KMS-11 (cell line): ENCODE measurements around the gene DUS2.

Source experiments
- H2AFZ ChIP-seq: fragments of 200-600 bp; sonication (generic); 2 replicates; pipeline ENCODE4 v1.6.1; 2016; ENCODE audit warnings: antibody characterized with exemption, mixed run types, low read depth
- H3K27ac ChIP-seq: fragments of 200-600 bp; sonication (generic); 2 replicates; pipeline ENCODE4 v1.6.1; 2016; ENCODE audit warnings: mild to moderate bottlenecking, mixed run types
- H3K27me3 ChIP-seq: fragments of 200-600 bp; sonication (generic); 2 replicates; pipeline ENCODE4 v1.6.1; 2017; ENCODE audit warnings: mild to moderate bottlenecking, low read depth, mixed run types, moderate library complexity; ENCODE audit not compliant: insufficient read depth
- H3K36me3 ChIP-seq: fragments of 200-600 bp; sonication (generic); 2 replicates; pipeline ENCODE4 v1.6.1; 2017; ENCODE audit warnings: mild to moderate bottlenecking, mixed run types; ENCODE audit not compliant: insufficient read depth
- H3K4me1 ChIP-seq: fragments of 200-600 bp; sonication (generic); 2 replicates; pipeline ENCODE4 v1.6.1; 2016; ENCODE audit warnings: mild to moderate bottlenecking, low read depth, mixed run types; ENCODE audit not compliant: poor library complexity, severe bottlenecking
- H3K4me2 ChIP-seq: fragments of 200-600 bp; sonication (generic); 2 replicates; pipeline ENCODE4 v1.7.0; 2016; ENCODE audit warnings: mild to moderate bottlenecking, mixed run types
- H3K4me3 ChIP-seq: fragments of 200-600 bp; sonication (generic); IDR thresholded peaks from 2 replicates; pipeline ENCODE4 v1.6.1; 2017; ENCODE audit warnings: low read depth, low read length, mixed read lengths; ENCODE audit not compliant: insufficient read depth
- H3K79me2 ChIP-seq: fragments of 200-600 bp; sonication (generic); 2 replicates; pipeline ENCODE4 v1.6.1; 2016; ENCODE audit warnings: low read depth, mixed run types; ENCODE audit not compliant: insufficient read depth
- H3K9ac ChIP-seq: fragments of 200-600 bp; sonication (generic); 2 replicates; pipeline ENCODE4 v1.6.1; 2016; ENCODE audit warnings: mild to moderate bottlenecking, mixed run types
- H4K20me1 ChIP-seq: fragments of 200-600 bp; sonication (generic); 2 replicates; pipeline ENCODE4 v1.6.1; 2016; ENCODE audit warnings: mild to moderate bottlenecking, mixed run types; ENCODE audit not compliant: insufficient read depth
- CTCF ChIP-seq: fragments of 200-600 bp; sonication (generic); conservative IDR thresholded peaks from 2 replicates; pipeline ENCODE4 v1.6.1; 2017; ENCODE audit warnings: low read depth, mild to moderate bottlenecking, antibody characterized with exemption, low read length, moderate library complexity, mixed read lengths

Gene DUS2

GRCh38 chr16:68071518-68071901, 48.4 kb downstream of the DUS2 start:
- Histone ChIP-seq H3K79me2 (no peaks in the 10 kb centered on the region), H3K36me3 (no peaks in the 10 kb centered on the region), H3K27me3 (no peaks in the 10 kb centered on the region), H3K4me1 (peaks cover 29% of the 10 kb centered on the region), H3K4me2 (no peak overlapping the region), H3K27ac (no peak overlapping the region), H4K20me1 (no peaks in the 10 kb centered on the region), H3K9ac (no peak overlapping the region), H3K4me3 (no peak overlapping the region), H2AFZ (no peak overlapping the region)
- TF ChIP-seq CTCF, result no peak

- Histone ChIP-seq H3K79me2 (no peaks in the 10 kb centered on the region), H3K36me3 (no peaks in the 10 kb centered on the region), H4K20me1 (no peaks in the 10 kb centered on the region), H3K4me3 (no peak overlapping the region), H3K27me3 (no peaks in the 10 kb centered on the region), H3K27ac (no peak overlapping the region; the same call in 1 of the 2 replicates), H2AFZ (no peak overlapping the region), H3K9ac (no peak overlapping the region), H3K4me2 (no peak overlapping the region), H3K4me1 (peaks cover 29% of the 10 kb centered on the region)
- TF ChIP-seq CTCF, result no peak
Observed at GRCh38 chr16:68072038-68072695, 49.1 kb downstream of the DUS2 start.

- no peak for TF ChIP-seq CTCF
- Histone ChIP-seq H3K9ac (no peak overlapping the region), H3K27me3 (no peaks in the 10 kb centered on the region), H4K20me1 (no peaks in the 10 kb centered on the region), H3K36me3 (no peaks in the 10 kb centered on the region), H3K79me2 (no peaks in the 10 kb centered on the region), H3K4me3 (no peak overlapping the region), H3K4me2 (peak overlapping the region; percentile 10; the same call in 1 of the 2 replicates), H3K4me1 (peaks cover 29% of the 10 kb centered on the region), H2AFZ (no peak overlapping the region), H3K27ac (no peak overlapping the region)
Observed at GRCh38 chr16:68073902-68074760, 51.0 kb downstream of the DUS2 start.

GRCh38 chr16:68074850-68075555, 51.9 kb downstream of the DUS2 start:
- Histone ChIP-seq H3K36me3 (no peaks in the 10 kb centered on the region), H3K27me3 (no peaks in the 10 kb centered on the region), H2AFZ (no peak overlapping the region), H4K20me1 (no peaks in the 10 kb centered on the region), H3K9ac (no peak overlapping the region), H3K4me1 (peaks cover 29% of the 10 kb centered on the region), H3K4me2 (peak overlapping the region; percentile 10; the same call in 1 of the 2 replicates), H3K27ac (peak overlapping the region; percentile 11; the same call in 1 of the 2 replicates), H3K4me3 (no peak overlapping the region), H3K79me2 (no peaks in the 10 kb centered on the region)
- TF ChIP-seq CTCF, result no peak
